DND-41 (cell line): ENCODE measurements around the gene CNNM3.

Experiments
- ATAC-seq: fragments of 200-7000 bp; cut with Tn5 transposase; 3 replicates; pipeline ENCODE4 v1.9.1; 2021; ENCODE audit warnings: low read depth; ENCODE audit not compliant: insufficient read depth
- DNase-seq: peaks from one replicate; pipeline ENCODE4 v3.0.0-alpha.2; 2020
- H2AFZ ChIP-seq: 2 replicates; pipeline ENCODE4 v1.6.0; 2012; ENCODE audit warnings: low read depth, low read length
- H3K27ac ChIP-seq: 2 replicates; pipeline ENCODE4 v1.5.1; 2012; ENCODE audit warnings: low read length, inconsistent platforms
- H3K27me3 ChIP-seq: fragments of 200-600 bp; sonication (generic); 2 replicates; pipeline ENCODE4 v1.6.0; 2012; ENCODE audit warnings: low read length, mild to moderate bottlenecking, inconsistent platforms; ENCODE audit not compliant: insufficient read depth, poor library complexity
- H3K36me3 ChIP-seq: 2 replicates; pipeline ENCODE4 v1.5.1; 2012; ENCODE audit warnings: low read length, inconsistent platforms; ENCODE audit not compliant: insufficient read depth
- H3K4me1 ChIP-seq: 2 replicates; pipeline ENCODE4 v1.5.1; 2012; ENCODE audit warnings: mild to moderate bottlenecking, low read length; ENCODE audit not compliant: insufficient read depth
- H3K4me2 ChIP-seq: 2 replicates; pipeline ENCODE4 v1.6.0; 2012; ENCODE audit warnings: mild to moderate bottlenecking, moderate library complexity, low read length, inconsistent platforms; ENCODE audit not compliant: insufficient read depth
- H3K4me3 ChIP-seq, 2 experiments: fragments of 200-600 bp in 1 of 2; shearing (Covaris generic) in 1 of 2; 2 replicates each; pipeline ENCODE4 v1.5.1; 2012 to 2016; ENCODE audit warnings: inconsistent platforms in 2 of 2, low read length in 2 of 2, mild to moderate bottlenecking in 2 of 2, low read depth in 1 of 2, moderate library complexity in 1 of 2
- H3K79me2 ChIP-seq: 2 replicates; pipeline ENCODE4 v1.6.0; 2012; ENCODE audit warnings: low read length, inconsistent platforms; ENCODE audit not compliant: insufficient read depth
- H3K9ac ChIP-seq: 2 replicates; pipeline ENCODE4 v1.6.0; 2012; ENCODE audit warnings: low read depth, mild to moderate bottlenecking, inconsistent platforms, low read length, moderate library complexity
- H3K9me3 ChIP-seq: 2 replicates; pipeline ENCODE4 v1.5.1; 2012; ENCODE audit warnings: low read length, moderate library complexity, mild to moderate bottlenecking, inconsistent platforms; ENCODE audit not compliant: insufficient read depth, severe bottlenecking
- H4K20me1 ChIP-seq: 2 replicates; pipeline ENCODE4 v1.6.0; 2012; ENCODE audit warnings: low read length; ENCODE audit not compliant: insufficient read depth
- EZH2 ChIP-seq: IDR thresholded peaks from 3 replicates; pipeline ENCODE4 v1.6.1; 2012; ENCODE audit warnings: borderline replicate concordance, low read depth, mild to moderate bottlenecking, moderate library complexity, low read length, inconsistent platforms; ENCODE audit not compliant: severe bottlenecking
- TF ChIP-seq, protein P1 (sequence below): IDR thresholded peaks from 2 replicates; pipeline ENCODE4 v1.5.1; 2012; ENCODE audit warnings: borderline replicate concordance, low read length, moderate library complexity, mild to moderate bottlenecking; ENCODE audit not compliant: poor library complexity, severe bottlenecking; ENCODE audit errors: extremely low read depth

Gene CNNM3

DNA sequence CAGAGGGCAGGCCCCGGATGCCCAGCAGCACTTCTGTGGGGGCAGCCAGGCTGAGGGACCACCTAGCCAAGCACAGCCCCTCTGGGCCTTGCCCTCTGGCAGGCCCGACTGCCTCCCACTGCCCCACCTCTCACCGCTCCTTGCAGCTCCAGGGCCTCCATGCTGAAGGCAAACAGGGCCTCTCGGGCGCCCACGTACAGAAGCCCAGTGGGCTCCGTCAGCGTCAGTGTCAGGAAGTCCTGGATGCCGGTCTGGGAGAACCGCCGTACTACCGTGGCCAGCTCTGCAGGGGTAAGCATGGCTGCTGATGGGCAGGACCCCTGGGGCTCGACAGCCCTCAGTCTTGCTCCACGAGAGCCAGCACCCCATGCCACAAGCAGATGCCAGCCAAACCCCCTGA is 50.1 kb downstream of the CNNM3 start:
- no peak for TF ChIP-seq EZH2
- TF ChIP-seq, protein P1, sequence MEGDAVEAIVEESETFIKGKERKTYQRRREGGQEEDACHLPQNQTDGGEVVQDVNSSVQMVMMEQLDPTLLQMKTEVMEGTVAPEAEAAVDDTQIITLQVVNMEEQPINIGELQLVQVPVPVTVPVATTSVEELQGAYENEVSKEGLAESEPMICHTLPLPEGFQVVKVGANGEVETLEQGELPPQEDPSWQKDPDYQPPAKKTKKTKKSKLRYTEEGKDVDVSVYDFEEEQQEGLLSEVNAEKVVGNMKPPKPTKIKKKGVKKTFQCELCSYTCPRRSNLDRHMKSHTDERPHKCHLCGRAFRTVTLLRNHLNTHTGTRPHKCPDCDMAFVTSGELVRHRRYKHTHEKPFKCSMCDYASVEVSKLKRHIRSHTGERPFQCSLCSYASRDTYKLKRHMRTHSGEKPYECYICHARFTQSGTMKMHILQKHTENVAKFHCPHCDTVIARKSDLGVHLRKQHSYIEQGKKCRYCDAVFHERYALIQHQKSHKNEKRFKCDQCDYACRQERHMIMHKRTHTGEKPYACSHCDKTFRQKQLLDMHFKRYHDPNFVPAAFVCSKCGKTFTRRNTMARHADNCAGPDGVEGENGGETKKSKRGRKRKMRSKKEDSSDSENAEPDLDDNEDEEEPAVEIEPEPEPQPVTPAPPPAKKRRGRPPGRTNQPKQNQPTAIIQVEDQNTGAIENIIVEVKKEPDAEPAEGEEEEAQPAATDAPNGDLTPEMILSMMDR: no peak
- Histone ChIP-seq H3K9ac (no peak overlapping the region), H3K27ac (no peak overlapping the region), H3K9me3 (no peaks in the 10 kb centered on the region), H3K27me3 (no peaks in the 10 kb centered on the region), H2AFZ (no peak overlapping the region), H3K79me2 (no peaks in the 10 kb centered on the region), H3K36me3 (no peaks in the 10 kb centered on the region), H3K4me2 (no peak overlapping the region), H3K4me1 (no peaks in the 10 kb centered on the region), H4K20me1 (peaks cover 3% of the 10 kb centered on the region; the same call in 1 of the 2 replicates), H3K4me3 (no peak overlapping the region)
- DNase-seq (no peak), ATAC-seq (no peak)

DNA sequence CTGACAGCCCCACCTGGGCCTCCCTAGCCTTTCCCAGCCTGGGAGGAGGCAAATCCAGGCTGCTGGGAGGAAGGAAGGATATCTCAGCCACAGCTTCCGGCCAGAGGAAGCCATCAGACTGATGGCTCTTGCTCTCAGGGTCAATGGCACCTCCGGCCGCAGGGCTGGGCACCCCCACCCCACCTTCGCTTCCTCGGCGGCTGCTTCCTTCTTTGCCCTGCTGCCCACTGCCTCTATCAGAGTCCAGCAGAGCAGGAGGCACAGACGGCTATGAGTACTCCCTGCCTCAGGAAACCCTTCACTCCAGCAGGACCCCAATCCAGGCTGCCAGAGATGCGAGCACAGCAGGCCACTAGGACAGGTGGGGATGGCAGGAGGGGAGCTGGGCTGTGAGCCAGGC is 50.5 kb downstream of the CNNM3 start:
- Histone ChIP-seq H3K4me3 (no peak overlapping the region), H3K36me3 (no peaks in the 10 kb centered on the region), H4K20me1 (peaks cover 3% of the 10 kb centered on the region; the same call in 1 of the 2 replicates), H3K9me3 (no peaks in the 10 kb centered on the region), H2AFZ (no peak overlapping the region), H3K4me1 (no peaks in the 10 kb centered on the region), H3K27me3 (no peaks in the 10 kb centered on the region), H3K4me2 (no peak overlapping the region), H3K79me2 (no peaks in the 10 kb centered on the region), H3K27ac (no peak overlapping the region), H3K9ac (no peak overlapping the region)
- DNase-seq (no peak), ATAC-seq (no peak)
- no peak for TF ChIP-seq EZH2
- TF ChIP-seq, protein P1: no peak

DNA sequence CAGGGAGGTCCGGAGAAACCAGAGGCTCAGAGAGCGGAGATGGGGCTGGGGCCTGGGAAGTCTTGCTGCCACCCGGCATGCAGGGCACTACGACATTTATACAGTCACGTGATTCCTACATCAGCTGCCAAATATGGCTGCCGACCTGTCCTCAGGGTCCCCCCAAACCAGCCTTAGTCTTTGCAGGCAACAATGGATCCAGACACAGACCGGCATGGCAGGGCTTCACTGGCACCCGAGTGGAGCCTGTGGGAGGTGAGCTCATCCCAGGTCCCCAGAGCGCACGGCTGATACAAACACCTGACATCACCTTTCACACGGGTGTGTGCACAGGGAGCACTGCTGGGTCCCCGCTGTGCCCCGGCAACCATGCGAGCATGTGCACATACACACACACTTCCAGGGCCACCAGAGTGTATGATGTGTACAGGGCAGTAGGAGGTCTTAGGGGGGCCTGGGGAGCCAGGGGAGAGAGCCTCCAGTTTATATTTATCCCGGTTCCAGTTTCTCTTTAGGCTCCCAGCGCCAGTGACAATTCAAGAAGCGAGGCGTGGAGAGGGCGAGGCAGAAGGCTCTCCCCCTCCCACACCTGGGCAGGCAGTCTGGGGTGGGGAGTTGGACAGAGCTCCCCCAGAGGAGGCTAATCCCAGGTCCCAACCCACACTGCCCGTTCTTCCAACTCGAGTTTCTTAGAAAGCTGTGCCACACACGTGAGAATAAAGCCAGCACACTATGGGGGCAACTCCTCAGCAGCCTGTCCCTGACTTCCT is 51.1 kb downstream of the CNNM3 start:
- H2AFZ ChIP-seq: no peak overlapping the region
- H3K36me3 ChIP-seq: no peaks in the 10 kb centered on the region
- no peaks in the 10 kb centered on the region for H3K9me3 ChIP-seq
- H3K79me2 ChIP-seq: no peaks in the 10 kb centered on the region
- TF ChIP-seq, protein P1: no peak
- TF ChIP-seq EZH2: no peak
- no peak for DNase-seq
- no peaks in the 10 kb centered on the region for H3K27me3 ChIP-seq
- 0 out of 3 replicates have a peak, but pooled peaks have one; percentile 22 for ATAC-seq
- H4K20me1 ChIP-seq: peaks cover 3% of the 10 kb centered on the region; the same call in 1 of the 2 replicates
- no peak overlapping the region for H3K9ac ChIP-seq
- no peaks in the 10 kb centered on the region for H3K4me1 ChIP-seq
- no peak overlapping the region for H3K4me3 ChIP-seq
- no peak overlapping the region for H3K27ac ChIP-seq
- H3K4me2 ChIP-seq: no peak overlapping the region
